ENCODE data around the gene TPGS1.

TPGS1 gene, protein sequence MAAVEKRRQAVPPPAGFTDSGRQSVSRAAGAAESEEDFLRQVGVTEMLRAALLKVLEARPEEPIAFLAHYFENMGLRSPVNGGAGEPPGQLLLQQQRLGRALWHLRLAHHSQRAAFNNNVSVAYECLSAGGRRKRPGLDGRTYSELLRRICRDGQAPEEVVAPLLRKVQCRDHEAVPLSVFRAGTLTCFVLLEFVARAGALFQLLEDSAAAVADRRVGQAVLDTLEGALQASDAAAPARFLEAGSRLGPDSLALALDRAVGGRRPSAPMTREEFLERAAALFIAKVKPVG

DNA sequence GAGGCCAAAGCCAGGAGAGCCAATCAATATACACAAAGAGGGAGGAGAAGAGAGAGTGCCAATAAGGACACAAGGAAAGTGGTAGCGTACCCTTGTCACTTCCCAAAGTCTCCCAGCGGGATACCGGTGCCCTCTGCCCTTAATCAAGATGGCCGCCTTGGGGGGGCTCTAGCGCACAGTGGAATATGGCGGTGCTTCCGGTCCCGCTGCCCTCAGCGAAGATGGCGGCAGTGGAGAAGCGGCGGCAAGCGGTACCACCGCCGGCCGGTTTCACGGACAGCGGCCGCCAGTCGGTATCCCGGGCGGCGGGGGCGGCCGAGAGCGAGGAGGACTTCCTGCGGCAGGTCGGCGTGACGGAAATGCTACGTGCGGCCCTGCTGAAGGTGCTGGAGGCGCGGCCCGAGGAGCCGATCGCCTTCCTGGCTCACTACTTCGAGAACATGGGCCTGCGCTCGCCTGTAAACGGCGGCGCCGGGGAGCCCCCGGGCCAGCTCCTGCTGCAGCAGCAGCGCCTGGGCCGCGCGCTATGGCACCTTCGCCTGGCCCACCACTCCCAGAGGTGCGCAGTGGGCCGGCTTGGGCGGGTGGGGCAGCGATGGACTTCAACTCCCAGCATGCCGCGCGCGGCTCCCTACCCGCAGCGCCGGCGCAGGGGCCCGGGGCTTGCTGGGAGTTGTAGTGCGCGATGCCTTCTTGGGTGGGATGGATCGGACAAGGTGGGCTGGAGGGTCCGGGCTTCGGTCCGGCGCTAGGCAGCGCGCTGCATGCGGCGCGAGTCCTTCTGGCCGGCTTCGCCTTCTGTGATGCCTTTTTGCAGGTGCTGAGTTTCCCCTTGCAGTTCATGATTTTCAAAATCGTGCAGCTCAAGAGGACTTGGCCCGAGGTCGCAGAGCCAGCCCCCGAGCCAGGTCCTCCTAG lies at the start of gene TPGS1:
Gene TPGS1, plus strand, starts transcription at position 212 of the 918 bp plus-strand sequence. Its CDS starts 10 bp downstream, at position 222.
- Histone ChIP-seq H3K9ac (ENCODE audit: low read length) (peak within 1 kb of the TSS; percentile 69), H3K36me3 (ENCODE audit: control insufficient read depth, insufficient read depth, low read length) (no peaks in the 10 kb centered on the region), H3K27me3 (ENCODE audit: control insufficient read depth, insufficient read depth, low read length) (no peaks in the 10 kb centered on the region), H3K4me1 (ENCODE audit: control insufficient read depth, insufficient read depth, low read length) (peaks cover 13% of the 10 kb centered on the region), H3K27ac (ENCODE audit: low read depth, low read length) (peak within 1 kb of the TSS; percentile 81), H3K4me3 (ENCODE audit: low read length) (peak within 1 kb of the TSS; percentile 89)

DNA sequence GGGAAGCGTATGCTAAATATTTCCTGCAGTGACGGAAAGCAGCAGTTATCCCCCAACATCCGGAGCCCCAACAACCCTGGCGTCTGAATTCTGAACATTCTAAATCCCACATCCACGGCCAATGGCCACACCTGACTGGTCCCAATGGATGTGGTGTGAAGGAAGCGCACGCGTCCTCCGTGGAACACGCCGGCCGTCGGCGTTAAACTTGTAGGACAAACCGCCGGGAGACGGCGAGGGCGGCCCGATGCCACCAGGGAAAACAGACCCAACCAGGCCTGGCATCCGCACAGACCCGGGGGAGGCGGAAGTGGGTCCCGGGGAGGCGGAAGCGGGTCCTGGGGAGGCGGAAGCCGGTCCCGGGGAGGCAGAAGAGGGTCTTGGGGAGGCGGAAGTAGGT lies 49.7 kb upstream of the TPGS1 start:
- no peaks in the 10 kb centered on the region for H3K27me3 ChIP-seq (ENCODE audit: control insufficient read depth, insufficient read depth, low read length)
- H3K9ac ChIP-seq (ENCODE audit: low read length), result no peak overlapping the region
- peaks cover 5% of the 10 kb centered on the region for H3K4me1 ChIP-seq (ENCODE audit: control insufficient read depth, insufficient read depth, low read length)
- no peaks in the 10 kb centered on the region for H3K36me3 ChIP-seq (ENCODE audit: control insufficient read depth, insufficient read depth, low read length)
- H3K4me3 ChIP-seq (ENCODE audit: low read length), result no peak overlapping the region
- no peak overlapping the region for H3K27ac ChIP-seq (ENCODE audit: low read depth, low read length)

DNA sequence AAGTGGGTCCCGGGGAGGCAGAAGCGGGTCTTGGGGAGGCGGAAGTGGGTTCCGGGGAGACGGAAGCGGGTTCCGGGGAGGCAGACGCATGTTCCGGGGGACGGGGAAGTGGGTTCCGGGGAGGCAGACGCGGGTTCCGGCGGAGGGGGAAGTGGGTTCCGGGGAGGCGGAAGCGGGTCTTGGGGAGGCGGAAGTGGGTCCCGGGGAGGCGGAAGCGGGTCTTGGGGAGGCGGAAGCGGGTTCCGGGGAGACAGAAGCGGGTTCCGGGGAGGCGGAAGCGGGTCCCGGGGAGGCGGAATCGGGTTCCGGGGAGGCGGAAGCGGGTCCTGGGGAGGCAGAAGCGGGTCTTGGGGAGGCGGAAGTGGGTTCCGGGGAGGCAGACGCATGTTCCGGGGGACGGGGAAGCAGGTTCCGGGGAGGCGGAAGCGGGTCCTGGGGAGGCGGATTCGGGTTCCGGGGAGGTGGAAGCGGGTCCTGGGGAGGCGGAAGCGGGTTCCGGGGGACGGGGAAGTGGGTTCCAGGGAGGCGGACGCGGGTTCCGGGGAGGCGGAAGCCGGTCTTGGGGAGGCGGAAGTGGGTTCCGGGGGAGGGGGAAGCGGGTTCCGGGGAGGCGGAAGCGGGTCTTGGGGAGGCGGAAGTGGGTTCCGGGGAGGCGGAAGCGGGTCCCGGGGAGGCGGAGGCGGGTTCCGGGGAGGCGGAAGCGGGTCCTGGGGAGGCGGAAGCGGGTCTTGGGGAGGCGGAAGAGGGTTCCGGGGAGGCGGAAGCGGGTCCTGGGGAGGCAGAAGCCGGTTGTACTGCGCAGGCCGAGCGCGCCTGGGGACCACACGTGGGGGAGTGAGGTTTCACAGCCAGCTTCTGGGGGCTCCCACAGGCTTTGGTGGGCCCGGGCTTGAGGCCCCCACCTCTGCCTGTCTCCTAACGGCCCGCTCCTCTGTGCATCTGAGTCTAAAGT lies 48.9 kb upstream of the TPGS1 start:
- no peak overlapping the region for H3K4me3 ChIP-seq (ENCODE audit: low read length)
- H3K27ac ChIP-seq (ENCODE audit: low read depth, low read length), result no peak overlapping the region
- H3K9ac ChIP-seq (ENCODE audit: low read length), result no peak overlapping the region
- peaks cover 5% of the 10 kb centered on the region for H3K4me1 ChIP-seq (ENCODE audit: control insufficient read depth, insufficient read depth, low read length)
- no peaks in the 10 kb centered on the region for H3K36me3 ChIP-seq (ENCODE audit: control insufficient read depth, insufficient read depth, low read length)
- no peaks in the 10 kb centered on the region for H3K27me3 ChIP-seq (ENCODE audit: control insufficient read depth, insufficient read depth, low read length)

DNA sequence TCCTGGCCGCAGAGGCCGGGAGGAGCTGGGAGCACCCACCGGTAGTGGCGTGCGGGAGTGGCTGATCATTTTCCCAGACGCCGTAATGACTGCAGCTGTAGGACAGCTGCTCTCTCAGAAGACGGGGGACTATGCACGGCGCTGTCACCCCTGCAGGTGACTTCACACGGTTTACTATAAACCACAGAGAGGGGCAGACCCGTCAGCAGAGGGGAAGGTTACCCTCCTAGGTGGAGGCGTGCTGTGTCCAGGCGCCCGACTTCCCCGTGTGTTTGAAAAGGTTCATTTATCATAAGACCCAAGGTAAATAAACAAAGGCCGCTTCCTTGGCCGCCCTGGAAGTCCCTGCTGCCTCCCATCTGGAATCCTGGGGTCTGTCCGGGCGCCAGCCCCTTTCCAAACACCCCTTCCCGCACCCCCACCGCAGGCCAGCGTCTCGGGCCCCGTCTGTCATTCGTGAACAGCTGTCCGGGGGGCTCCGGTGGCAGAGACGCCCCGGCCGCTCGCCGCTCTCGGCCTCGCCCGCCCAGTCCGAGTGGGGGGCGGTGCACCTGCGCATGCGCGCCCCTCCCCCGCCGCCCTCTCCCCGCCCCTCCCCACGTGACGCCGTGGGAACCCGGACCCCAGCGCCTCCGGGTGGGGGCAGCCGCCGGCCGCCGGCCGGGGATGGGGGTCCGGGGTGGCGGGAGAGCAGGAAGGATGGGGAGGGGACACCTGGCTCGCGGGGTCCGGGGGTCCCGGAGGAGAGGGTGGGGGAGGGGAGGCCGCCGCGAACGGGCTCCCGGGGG lies 47.4 kb upstream of the TPGS1 start:
- Histone ChIP-seq H3K27ac (ENCODE audit: low read depth, low read length) (peak overlapping the region; percentile 74), H3K36me3 (ENCODE audit: control insufficient read depth, insufficient read depth, low read length) (no peaks in the 10 kb centered on the region), H3K4me1 (ENCODE audit: control insufficient read depth, insufficient read depth, low read length) (peaks cover 5% of the 10 kb centered on the region), H3K9ac (ENCODE audit: low read length) (peak overlapping the region; percentile 21), H3K27me3 (ENCODE audit: control insufficient read depth, insufficient read depth, low read length) (no peaks in the 10 kb centered on the region), H3K4me3 (ENCODE audit: low read length) (peak overlapping the region; percentile 66)

DNA sequence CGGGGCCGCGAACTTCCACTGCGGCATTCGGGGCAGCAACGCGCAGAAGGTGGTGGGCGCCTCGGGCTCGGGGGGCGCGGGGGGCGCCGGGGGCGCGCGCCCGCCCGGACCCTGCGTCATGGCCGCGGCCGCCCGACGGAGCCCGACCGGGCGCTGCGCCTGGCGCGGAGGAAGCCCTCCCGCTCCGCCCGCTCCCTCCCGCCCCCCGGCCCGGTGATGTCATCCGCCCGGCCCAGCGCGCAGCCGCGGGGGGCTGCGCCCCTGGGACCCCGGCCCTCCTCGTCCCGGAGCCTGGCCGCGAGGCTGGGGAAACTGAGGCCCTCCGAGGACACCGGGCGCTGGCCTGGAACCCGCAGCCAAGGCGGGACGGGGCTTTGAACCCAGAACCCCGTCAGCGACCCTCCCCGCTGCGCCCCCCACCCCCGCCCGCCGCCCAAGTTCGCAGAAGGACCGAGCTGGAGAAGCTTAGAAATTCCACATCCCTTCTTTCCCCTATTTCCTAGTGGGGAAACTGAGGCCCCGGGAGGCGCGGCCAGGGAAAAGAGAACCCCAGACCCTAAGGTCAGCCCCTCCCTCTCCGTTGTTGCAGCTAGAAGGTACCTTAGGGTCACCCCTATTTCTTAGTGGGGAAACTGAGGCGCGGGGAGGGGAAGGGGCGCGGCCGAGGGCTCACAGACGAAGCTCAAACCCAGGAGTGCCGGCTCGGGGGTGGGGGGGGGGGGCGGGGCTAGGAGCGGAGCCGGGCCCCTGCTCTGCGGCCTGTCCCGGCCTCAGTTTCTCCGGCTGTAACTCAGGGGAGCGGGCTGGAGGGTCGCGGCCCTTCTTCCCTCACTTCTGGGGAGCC lies 46.2 kb upstream of the TPGS1 start, which contains the start of gene SHC2:
Gene SHC2, minus strand, starts transcription at position 157 of the 844 bp plus-strand sequence. Its CDS starts 37 bp downstream, at position 120.
- Histone ChIP-seq H3K27ac (ENCODE audit: low read depth, low read length) (peak within 1 kb of the TSS; percentile 74), H3K9ac (ENCODE audit: low read length) (peak within 1 kb of the TSS; percentile 21), H3K27me3 (ENCODE audit: control insufficient read depth, insufficient read depth, low read length) (no peaks in the 10 kb centered on the region), H3K36me3 (ENCODE audit: control insufficient read depth, insufficient read depth, low read length) (no peaks in the 10 kb centered on the region), H3K4me1 (ENCODE audit: control insufficient read depth, insufficient read depth, low read length) (peaks cover 5% of the 10 kb centered on the region), H3K4me3 (ENCODE audit: low read length) (peak within 1 kb of the TSS; percentile 66)

DNA sequence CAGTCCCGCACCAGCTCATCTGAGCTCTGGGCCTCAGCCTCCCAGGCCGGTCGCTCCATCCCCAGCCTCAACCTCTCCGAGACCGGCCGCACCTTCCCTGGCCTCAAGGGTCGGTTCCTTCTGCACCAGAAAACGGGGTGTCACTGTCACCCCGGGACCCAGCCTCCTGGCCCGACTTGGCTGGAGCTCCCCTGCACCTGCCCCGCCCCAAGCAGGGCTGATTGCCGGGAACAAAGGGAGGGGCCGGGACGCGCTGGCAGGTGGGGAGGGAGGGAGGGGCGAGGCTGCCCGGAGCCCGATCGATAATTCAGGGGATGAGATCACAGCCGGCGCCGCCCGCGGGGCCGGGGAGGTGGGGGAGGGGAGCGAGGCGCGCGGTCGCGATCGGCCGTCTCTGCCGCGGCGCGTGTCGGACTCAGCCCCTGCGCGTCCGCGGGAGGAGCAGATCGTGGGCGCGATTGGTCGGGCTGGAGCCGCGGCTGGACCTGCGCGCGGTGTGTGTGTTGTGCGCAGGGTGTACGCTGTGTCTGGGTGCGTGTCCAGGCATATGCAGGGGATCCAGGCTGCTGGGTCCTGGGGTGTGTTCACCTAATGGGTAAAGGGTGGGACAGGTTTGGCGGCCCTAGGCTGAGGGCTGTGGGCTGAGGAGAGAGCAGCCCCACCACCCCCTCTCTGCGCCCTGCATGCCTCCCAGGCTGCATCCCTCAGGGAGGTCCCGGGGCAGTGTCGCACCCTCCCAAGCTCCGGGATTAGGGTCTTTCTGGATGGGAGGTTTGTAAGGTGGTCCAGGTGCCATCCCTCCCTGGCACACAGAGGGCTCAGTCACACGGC lies 45.4 kb upstream of the TPGS1 start:
- no peaks in the 10 kb centered on the region for H3K36me3 ChIP-seq (ENCODE audit: control insufficient read depth, insufficient read depth, low read length)
- no peak overlapping the region for H3K9ac ChIP-seq (ENCODE audit: low read length)
- H3K27me3 ChIP-seq (ENCODE audit: control insufficient read depth, insufficient read depth, low read length), result no peaks in the 10 kb centered on the region
- H3K27ac ChIP-seq (ENCODE audit: low read depth, low read length), result peak overlapping the region; percentile 14
- peaks cover 5% of the 10 kb centered on the region for H3K4me1 ChIP-seq (ENCODE audit: control insufficient read depth, insufficient read depth, low read length)
- peak overlapping the region; percentile 41 for H3K4me3 ChIP-seq (ENCODE audit: low read length)

DNA sequence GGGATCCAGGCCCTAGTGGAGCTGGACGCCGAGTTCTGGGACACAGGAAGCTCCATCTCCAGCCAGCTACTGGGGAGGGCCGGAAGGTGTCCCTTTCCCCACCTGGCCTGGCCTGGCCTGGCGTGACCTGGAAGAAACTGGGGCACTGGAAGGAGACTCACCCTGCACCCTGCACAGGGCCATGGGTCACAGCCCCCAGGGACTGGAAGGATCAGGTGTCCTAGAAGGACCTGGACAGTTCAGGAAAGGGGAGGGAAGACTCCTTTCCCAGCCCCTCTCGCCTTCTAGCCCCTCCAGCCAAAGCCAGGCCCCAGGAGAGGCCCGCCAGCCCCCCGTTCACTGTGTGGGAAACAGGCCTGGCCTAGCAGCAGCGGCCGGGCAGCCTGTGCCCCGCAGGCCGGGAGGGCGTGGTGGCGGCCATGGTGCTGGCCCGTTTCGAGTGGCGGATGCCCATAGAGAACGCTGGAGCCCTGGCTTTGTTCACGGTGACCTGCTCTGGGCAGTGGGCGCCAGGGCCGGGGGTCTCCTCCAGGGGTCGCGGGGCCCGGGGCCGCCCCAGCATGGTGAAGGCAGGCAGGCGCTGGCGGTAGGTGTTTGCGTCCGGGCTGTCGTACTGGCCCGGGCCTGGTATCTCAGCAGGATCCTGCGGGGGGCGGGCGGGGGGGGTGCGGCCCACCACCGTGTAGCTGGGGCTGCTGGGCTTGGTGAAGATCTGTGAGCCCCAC lies 43.7 kb upstream of the TPGS1 start:
- Histone ChIP-seq H3K9ac (ENCODE audit: low read length) (no peak overlapping the region), H3K4me3 (ENCODE audit: low read length) (no peak overlapping the region), H3K27ac (ENCODE audit: low read depth, low read length) (no peak overlapping the region), H3K36me3 (ENCODE audit: control insufficient read depth, insufficient read depth, low read length) (no peaks in the 10 kb centered on the region), H3K27me3 (ENCODE audit: control insufficient read depth, insufficient read depth, low read length) (no peaks in the 10 kb centered on the region), H3K4me1 (ENCODE audit: control insufficient read depth, insufficient read depth, low read length) (peaks cover 5% of the 10 kb centered on the region)

DNA sequence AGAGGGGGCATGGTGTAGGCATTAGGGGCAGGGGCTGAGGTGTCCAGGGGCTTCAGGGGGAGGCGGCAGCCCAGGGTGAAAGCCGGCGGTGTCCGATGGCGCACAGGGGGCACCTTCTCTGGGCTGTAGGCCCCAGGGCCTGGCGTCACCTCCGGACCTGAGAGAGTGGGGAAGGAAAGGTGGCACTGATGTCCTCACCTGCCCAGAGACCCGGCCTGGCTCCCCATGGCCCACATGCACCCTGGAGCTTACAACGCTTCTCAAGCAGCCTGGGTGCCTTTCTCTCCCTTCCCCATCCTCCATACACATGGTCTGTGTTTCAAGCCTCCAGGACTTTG lies 43.1 kb upstream of the TPGS1 start:
- Histone ChIP-seq H3K4me3 (ENCODE audit: low read length) (no peak overlapping the region), H3K9ac (ENCODE audit: low read length) (no peak overlapping the region), H3K27me3 (ENCODE audit: control insufficient read depth, insufficient read depth, low read length) (no peaks in the 10 kb centered on the region), H3K36me3 (ENCODE audit: control insufficient read depth, insufficient read depth, low read length) (no peaks in the 10 kb centered on the region), H3K27ac (ENCODE audit: low read depth, low read length) (no peak overlapping the region), H3K4me1 (ENCODE audit: control insufficient read depth, insufficient read depth, low read length) (peaks cover 5% of the 10 kb centered on the region)

DNA sequence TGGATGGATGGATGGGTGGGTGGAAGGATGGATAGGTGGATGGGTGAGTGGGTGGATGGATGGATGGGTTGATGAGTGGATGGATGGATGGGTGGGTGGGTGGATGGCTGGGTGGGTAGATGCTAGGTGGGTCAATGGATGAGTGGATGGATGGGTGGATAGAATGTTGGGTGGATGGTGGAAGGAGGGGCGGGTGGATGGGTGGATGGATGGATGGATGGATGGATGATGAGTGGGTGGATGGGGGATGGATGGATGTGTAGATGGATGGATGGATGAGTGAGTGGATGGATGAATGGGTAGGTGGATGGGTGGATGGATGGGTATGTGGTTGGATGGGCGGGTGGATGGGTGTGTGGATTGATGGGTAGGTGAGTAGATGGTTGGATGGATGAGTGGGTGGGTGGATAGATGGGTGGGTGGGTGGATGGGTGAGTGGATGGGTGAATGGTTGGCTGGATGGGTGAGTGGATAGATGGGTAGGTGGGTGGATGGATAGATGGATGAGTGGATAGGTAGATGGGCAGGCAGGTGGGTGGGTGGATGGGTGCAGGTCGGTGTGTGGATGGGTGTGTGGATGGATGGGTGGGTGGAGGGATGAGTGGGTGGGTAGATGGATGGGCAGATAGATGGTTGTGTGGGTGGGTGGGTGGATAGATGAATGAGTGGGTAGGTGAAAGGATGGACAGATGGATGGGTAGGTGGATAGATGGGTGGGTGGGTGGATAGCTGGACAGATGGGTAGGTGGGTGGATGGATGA lies 42.1 kb upstream of the TPGS1 start:
- Histone ChIP-seq H3K4me1 (ENCODE audit: control insufficient read depth, insufficient read depth, low read length) (peaks cover 2% of the 10 kb centered on the region), H3K27ac (ENCODE audit: low read depth, low read length) (no peak overlapping the region), H3K36me3 (ENCODE audit: control insufficient read depth, insufficient read depth, low read length) (no peaks in the 10 kb centered on the region), H3K27me3 (ENCODE audit: control insufficient read depth, insufficient read depth, low read length) (no peaks in the 10 kb centered on the region), H3K9ac (ENCODE audit: low read length) (no peak overlapping the region), H3K4me3 (ENCODE audit: low read length) (no peak overlapping the region)
